Activated CD4-positive, alpha-beta T cell treated with anti-CD3 and anti-CD28 coated beads, Interleukin-2, amount 50 U/mL, for 24 hours (primary cell): ENCODE data around the gene PIGR.
A peak's percentile ranks its signal among the peaks of the same experiment; 100 is the strongest.
"Not testable (repeated sequence)": the region's sequence is repeated elsewhere in the genome, so short reads cannot be mapped to it uniquely, and the experiment has no call there.

Experiments
- DNase-seq, 2 donors: peaks; one replicate each; pipeline ENCODE4 v3.0.0-alpha.2; 2020; ENCODE audit warnings: low read depth in 1 of 2, low spot score in 1 of 2

The PIGR gene

GRCh38 chr1:206937425-206937824 is 8.8 kb downstream of the PIGR start:
- DNase-seq: no peak

GRCh38 chr1:206935491-206936067 is 10.7 kb downstream of the PIGR start:
- no peak for DNase-seq

- peak in 1 of 2 donors; percentile 49 for DNase-seq
Observed at GRCh38 chr1:206933333-206933945, 12.8 kb downstream of the PIGR start.

GRCh38 chr1:206932177-206932576 is 14.1 kb downstream of the PIGR start:
- DNase-seq: no peak

- DNase-seq: no peak
Observed at GRCh38 chr1:206931709-206932108, 14.6 kb downstream of the PIGR start.

GRCh38 chr1:206930210-206930798 is 16.0 kb downstream of the PIGR start:
- no peak for DNase-seq

GRCh38 chr1:206929524-206929923 is 16.7 kb downstream of the PIGR start:
- no peak for DNase-seq

- DNase-seq: no peak
Observed at GRCh38 chr1:206926286-206926685, 20.0 kb downstream of the PIGR start.

GRCh38 chr1:206925106-206925736 is 21.0 kb downstream of the PIGR start:
- no peak for DNase-seq

GRCh38 chr1:206924592-206925105 is 21.6 kb downstream of the PIGR start:
- DNase-seq: no peak

GRCh38 chr1:206923961-206924557 is 22.2 kb downstream of the PIGR start:
- DNase-seq: not testable (repeated sequence)

GRCh38 chr1:206923009-206923960 is 23.0 kb downstream of the PIGR start:
- peak in 1 of 2 donors; percentile 66 for DNase-seq

- no peak for DNase-seq
Observed at GRCh38 chr1:206922524-206922923, 23.7 kb downstream of the PIGR start.

GRCh38 chr1:206921772-206922265 is 24.4 kb downstream of the PIGR start, which contains the start of gene FCMR:
TSS of gene FCMR (minus strand) at chr1:206921941. CDS start at chr1:206921854, 87 bp downstream.
- no peak for DNase-seq

GRCh38 chr1:206918076-206918475 is 28.2 kb downstream of the PIGR start:
- DNase-seq: no peak

GRCh38 chr1:206916000-206916709 is 30.1 kb downstream of the PIGR start:
- DNase-seq: no peak

- DNase-seq: no peak
Observed at GRCh38 chr1:206915030-206915735, 31.1 kb downstream of the PIGR start.

- DNase-seq: no peak
Observed at GRCh38 chr1:206913766-206914537, 32.3 kb downstream of the PIGR start.
